ENCODE results near the gene BANF2.

GRCh38 chr20:17753516-17753915, 53.8 kb downstream of the BANF2 start:
- TF ChIP-seq GABPA (IDR thresholded peaks at IDR 0.05; ENCODE audit: low read depth) (no peak), REST (IDR thresholded peaks at IDR 0.05; ENCODE audit: low read depth, low read length) (no peak), POLR2AphosphoS5 (IDR thresholded peaks at IDR 0.05; ENCODE audit: low read depth, low read length) (no peak), YY1 (IDR thresholded peaks at IDR 0.05; ENCODE audit: low read depth) (no peak), FOXM1 (IDR thresholded peaks at IDR 0.05; ENCODE audit: low read depth) (no peak), ZBTB33 (IDR thresholded peaks at IDR 0.05; ENCODE audit: borderline replicate concordance, low read depth) (no peak), TCF12 (IDR thresholded peaks at IDR 0.05) (no peak), USF1 (IDR thresholded peaks at IDR 0.05; ENCODE audit: borderline replicate concordance, low read depth) (no peak), NRF1 (IDR thresholded peaks at IDR 0.05; ENCODE audit: low read depth, low read length) (no peak)
- TF ChIP-seq, protein P1, sequence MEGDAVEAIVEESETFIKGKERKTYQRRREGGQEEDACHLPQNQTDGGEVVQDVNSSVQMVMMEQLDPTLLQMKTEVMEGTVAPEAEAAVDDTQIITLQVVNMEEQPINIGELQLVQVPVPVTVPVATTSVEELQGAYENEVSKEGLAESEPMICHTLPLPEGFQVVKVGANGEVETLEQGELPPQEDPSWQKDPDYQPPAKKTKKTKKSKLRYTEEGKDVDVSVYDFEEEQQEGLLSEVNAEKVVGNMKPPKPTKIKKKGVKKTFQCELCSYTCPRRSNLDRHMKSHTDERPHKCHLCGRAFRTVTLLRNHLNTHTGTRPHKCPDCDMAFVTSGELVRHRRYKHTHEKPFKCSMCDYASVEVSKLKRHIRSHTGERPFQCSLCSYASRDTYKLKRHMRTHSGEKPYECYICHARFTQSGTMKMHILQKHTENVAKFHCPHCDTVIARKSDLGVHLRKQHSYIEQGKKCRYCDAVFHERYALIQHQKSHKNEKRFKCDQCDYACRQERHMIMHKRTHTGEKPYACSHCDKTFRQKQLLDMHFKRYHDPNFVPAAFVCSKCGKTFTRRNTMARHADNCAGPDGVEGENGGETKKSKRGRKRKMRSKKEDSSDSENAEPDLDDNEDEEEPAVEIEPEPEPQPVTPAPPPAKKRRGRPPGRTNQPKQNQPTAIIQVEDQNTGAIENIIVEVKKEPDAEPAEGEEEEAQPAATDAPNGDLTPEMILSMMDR (IDR thresholded peaks at IDR 0.05), result no peak
- TF ChIP-seq, protein P2, sequence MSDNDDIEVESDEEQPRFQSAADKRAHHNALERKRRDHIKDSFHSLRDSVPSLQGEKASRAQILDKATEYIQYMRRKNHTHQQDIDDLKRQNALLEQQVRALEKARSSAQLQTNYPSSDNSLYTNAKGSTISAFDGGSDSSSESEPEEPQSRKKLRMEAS (IDR thresholded peaks at IDR 0.05; ENCODE audit: low read depth), result no peak
- TF ChIP-seq, protein P3, sequence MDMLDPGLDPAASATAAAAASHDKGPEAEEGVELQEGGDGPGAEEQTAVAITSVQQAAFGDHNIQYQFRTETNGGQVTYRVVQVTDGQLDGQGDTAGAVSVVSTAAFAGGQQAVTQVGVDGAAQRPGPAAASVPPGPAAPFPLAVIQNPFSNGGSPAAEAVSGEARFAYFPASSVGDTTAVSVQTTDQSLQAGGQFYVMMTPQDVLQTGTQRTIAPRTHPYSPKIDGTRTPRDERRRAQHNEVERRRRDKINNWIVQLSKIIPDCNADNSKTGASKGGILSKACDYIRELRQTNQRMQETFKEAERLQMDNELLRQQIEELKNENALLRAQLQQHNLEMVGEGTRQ (IDR thresholded peaks at IDR 0.05; ENCODE audit: borderline replicate concordance, low read depth, low read length), result no peak
